Nephron progenitor cell (in vitro differentiated cells): ENCODE data around the gene BMPR1A.

Experiments used
- DNase-seq: peaks from one replicate; pipeline ENCODE4 v3.0.0; 2021
- H3K27ac Mint-ChIP-seq: 2 replicates; pipeline ENCODE4 v1.8.0; 2021; ENCODE audit warnings: mild to moderate bottlenecking, moderate library complexity, mixed read lengths
- H3K27me3 Mint-ChIP-seq: 2 replicates; pipeline ENCODE4 v1.8.0; 2021; ENCODE audit warnings: mild to moderate bottlenecking, low read depth, mixed read lengths; ENCODE audit not compliant: poor library complexity
- H3K36me3 Mint-ChIP-seq: 2 replicates; pipeline ENCODE4 v1.8.0; 2021; ENCODE audit warnings: low read depth, mixed read lengths
- H3K4me1 Mint-ChIP-seq: 2 replicates; pipeline ENCODE4 v1.8.0; 2021; ENCODE audit warnings: mixed read lengths
- H3K4me3 Mint-ChIP-seq: 2 replicates; pipeline ENCODE4 v1.8.0; 2021; ENCODE audit warnings: mild to moderate bottlenecking, moderate library complexity, mixed read lengths
- H3K9me3 Mint-ChIP-seq: 2 replicates; pipeline ENCODE4 v1.8.0; 2021; ENCODE audit warnings: mild to moderate bottlenecking, moderate library complexity, mixed read lengths
- CTCF ChIP-seq: fragments of 200-600 bp; sonication (generic); IDR thresholded peaks from 2 replicates; pipeline ENCODE4 v1.5.0; 2021; ENCODE audit warnings: antibody characterized with exemption

Gene BMPR1A

DNA sequence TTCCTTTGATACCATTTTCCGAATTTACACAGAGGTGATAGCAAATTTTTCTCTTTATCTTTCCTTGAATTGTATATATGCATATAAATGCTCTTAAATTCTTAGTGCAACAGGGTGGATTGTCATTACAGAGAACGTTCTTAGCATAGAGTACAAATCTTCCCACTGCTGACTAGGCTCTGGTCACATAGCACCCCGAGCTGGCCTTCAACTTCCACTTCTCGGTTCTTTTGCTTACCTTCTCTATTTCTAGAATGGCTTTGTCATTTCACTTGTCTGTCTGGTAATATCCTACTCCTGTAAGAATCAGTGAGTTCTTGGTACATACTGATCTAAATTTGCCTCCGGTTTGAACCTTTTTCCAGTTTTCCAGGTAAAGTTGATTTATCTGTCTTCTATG lies 225.3 kb downstream of the BMPR1A start:
- peaks cover 3% of the 10 kb centered on the region for H3K27me3 Mint-ChIP-seq
- no peaks in the 10 kb centered on the region for H3K36me3 Mint-ChIP-seq
- peaks cover 15% of the 10 kb centered on the region for H3K4me1 Mint-ChIP-seq
- no peak for DNase-seq
- H3K4me3 Mint-ChIP-seq: no peak overlapping the region
- no peaks in the 10 kb centered on the region for H3K9me3 Mint-ChIP-seq
- no peak overlapping the region for H3K27ac Mint-ChIP-seq
- no peak for TF ChIP-seq CTCF
